Stimulated activated CD4-positive, alpha-beta T cell treated with anti-CD3 and anti-CD28 coated beads, Interleukin-4, amount 100 ng/mL, for 24 hours (primary cell): ENCODE data around the gene CYRIA.

ENCODE experiments used
- DNase-seq: peaks from one replicate; pipeline ENCODE4 v3.0.0-alpha.2; 2020

CYRIA gene

GRCh38 chr2:16626997-16627605 is 38.5 kb downstream of the CYRIA start:
- no peak for DNase-seq

DNA sequence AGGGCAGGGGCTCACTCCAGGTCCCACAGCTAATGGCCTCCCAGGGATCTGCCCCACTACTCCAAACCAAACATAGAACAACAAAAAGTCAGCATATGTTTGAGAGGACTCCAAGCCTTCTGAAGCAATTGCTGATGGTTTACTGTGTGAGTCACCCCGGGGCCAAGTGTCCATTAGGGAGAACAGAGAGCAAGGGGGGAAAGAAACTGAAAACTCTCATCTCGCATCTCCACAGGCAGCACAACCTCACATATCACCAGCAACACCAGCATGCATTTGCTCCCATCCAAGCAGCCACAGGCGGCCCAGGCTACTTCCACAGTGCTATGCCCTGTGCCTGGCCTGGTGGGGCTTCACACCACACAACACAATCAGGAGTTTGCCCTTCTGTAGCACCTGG is 39.1 kb downstream of the CYRIA start:
- DNase-seq: no peak

GRCh38 chr2:16625759-16626158 is 39.9 kb downstream of the CYRIA start:
- DNase-seq: no peak

- no peak for DNase-seq
These were observed 40.4 kb downstream of the CYRIA start for GRCh38 chr2:16625201-16625729.

- DNase-seq: no peak
These were observed 41.2 kb downstream of the CYRIA start for GRCh38 chr2:16624436-16624780.

DNA sequence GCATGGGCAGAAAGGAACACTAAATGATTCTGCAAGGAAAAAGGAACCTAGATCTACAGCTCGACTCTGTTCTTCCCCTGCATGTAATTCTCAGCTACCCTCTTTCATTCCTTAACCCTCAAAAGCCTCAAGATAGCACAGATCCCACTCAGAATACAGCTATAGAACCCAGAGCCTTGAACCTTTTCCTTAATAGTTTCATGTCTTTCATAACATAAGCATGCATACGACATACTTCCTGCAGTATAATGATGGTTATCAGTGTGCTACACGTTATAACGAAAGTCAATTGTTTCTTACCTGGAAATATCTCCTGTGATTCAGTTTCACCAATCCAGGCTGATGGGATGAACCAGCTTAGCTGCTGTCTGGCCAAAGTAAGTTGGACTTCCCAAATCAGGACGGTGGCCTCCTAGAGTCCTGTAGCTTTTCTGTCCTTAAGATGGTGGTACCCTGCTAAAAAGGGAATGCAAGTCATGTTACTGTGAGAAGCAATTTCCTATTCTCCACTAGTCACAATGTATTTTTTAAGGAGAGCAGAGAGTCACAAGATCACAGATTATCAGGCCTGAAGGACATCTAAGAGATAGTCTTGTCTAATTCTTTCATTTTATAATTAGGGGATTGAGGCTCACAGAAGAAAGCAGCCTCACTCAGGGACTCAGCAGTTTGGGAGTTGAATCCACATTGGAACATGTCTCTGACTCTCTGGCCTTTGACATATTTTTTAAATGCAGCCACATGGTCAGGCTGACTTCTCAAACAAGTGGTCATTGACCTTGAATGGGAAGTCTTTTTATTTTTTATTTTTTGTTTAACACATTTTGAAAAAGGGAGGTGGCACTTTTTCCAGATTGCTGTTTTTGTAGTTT is 41.8 kb downstream of the CYRIA start:
- DNase-seq: no peak

DNA sequence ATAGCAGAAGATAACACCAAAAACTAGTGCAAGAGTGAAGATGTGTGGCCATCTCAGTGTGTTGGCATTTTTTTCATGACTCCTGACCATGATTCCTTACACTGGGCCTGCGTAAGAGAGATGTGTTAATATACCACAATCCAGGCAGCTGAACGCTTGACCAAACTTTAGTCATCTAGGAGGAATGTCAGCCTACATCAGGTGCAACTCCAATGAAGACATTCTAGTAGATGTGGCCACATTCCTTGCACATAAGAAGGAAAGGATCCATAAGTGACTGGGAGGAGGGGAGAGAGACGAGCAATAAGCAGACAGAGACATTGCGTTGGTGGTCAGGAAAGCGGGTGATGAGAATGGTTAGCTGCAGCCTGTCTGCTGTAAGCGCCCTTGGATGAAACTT is 42.6 kb downstream of the CYRIA start:
- DNase-seq: no peak

- DNase-seq: no peak
These were observed 43.1 kb downstream of the CYRIA start for GRCh38 chr2:16622399-16622968.

DNA sequence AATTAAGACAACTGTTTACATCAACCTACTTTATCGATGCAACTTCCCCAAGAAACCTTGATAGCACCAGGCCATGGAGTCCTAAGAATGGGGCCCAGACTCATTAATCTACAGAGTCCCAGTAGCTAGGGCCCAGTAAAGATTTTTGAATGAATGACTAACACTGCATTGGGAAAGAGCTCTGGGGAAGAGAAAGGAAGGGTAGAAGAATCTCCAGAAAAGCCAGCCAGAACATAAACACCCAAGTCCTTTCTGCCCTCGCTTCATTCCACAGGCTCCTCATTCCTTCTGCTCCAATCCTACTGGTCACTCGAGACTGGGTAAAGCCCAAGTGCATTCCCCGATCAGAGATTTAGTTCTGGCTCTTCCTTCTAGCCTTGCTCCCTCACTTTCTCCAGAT is 44.3 kb downstream of the CYRIA start:
- no peak for DNase-seq

DNA sequence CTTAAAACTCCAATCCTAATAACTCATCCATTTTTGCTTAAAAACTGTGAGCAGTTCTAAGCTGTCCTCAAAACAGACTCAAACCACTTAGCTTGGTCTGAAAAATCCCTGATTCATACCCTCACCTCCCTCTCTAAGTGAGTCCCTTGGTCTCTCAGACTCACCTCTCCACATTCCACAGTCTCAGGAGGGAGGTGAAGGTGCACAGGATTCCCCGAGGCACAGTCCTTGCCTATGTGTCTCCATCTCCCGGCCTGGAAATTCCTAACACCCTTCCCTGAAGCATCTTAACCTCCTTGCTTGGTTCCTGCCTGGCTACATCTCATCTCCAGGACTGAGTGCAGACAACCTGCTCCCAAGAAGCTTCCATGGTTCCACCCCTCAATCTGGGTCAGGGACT is 45.0 kb downstream of the CYRIA start:
- no peak for DNase-seq

DNA sequence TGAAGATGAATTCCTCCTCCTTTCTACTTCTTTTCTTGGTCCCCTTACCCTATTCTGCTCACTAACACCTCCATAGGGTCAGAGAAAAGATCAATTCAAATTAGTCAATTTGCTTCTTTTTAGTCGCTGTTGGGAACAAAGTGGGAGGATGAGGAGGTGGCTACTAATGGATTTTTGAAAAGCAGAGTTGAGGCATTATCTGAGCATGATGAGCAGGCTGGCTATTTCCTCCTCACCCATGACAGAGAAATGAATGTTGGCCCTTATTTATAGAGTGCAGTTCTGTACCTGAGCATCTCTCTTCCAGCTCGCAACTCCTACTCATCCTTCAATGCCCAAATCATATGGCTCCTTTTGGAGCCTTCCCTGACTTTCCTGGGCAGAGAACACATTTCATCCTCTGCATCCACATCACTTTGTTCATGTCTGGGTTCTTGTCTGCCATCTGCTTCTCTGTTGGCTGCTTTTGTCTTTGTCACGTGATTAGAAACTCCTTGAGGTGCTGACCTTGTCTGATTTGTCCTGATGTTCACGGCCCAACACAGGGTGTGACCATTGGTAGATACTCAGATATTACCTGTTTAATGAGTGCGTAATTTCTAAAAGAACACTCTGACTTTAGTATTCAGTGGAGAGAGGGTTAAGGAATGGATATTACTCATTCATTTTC is 45.9 kb downstream of the CYRIA start:
- no peak for DNase-seq

- no peak for DNase-seq
These were observed 48.1 kb downstream of the CYRIA start for GRCh38 chr2:16617282-16618266.
